ENCODE data around the gene SCAMP3.

Gene SCAMP3

GRCh38 chr1:155206891-155207805 is 55.0 kb downstream of the SCAMP3 start:
- peaks cover 5% of the 10 kb centered on the region for H3K36me3 ChIP-seq (ENCODE audit: insufficient read depth, low read length)
- no peaks in the 10 kb centered on the region for H3K9me3 ChIP-seq (replicated peaks; ENCODE audit: low read length)
- peaks cover 15% of the 10 kb centered on the region for H3K4me1 ChIP-seq (ENCODE audit: control insufficient read depth, insufficient read depth, low read length)
- no peaks in the 10 kb centered on the region for H3K27me3 ChIP-seq (ENCODE audit: control insufficient read depth, insufficient read depth, low read length)
- H3K9ac ChIP-seq (ENCODE audit: low read depth, low read length), result peak overlapping the region; percentile 100
- peak overlapping the region; percentile 90 for H3K4me3 ChIP-seq (ENCODE audit: low read length)
- peak overlapping the region; percentile 96 for H3K4me2 ChIP-seq (ENCODE audit: low read length)

Data from skeletal muscle satellite cell (primary cell).